HCT116 (cell line): ENCODE data around the gene ITGB6. TPM values are rescaled to one million over a fixed set of nuclear protein-coding genes. Genes with fewer than 3 reads are reported as not detected.

Experiments used
- ATAC-seq: fragments of 200-7000 bp; cut with Tn5 transposase; 2 replicates; pipeline ENCODE4 v1.9.1; 2020; ENCODE audit warnings: mild to moderate bottlenecking, moderate library complexity
- BruUV-seq: library from RNA; stranded (reverse); fragments of 400-500 nt; replicated peaks from 2 replicates; lab custom pipeline; 2021; lab: Mats Ljungman, UMichigan
- CTCF ChIA-PET: fragments of 300-600 bp; sonication (Branson Sonifier 250); formaldehyde crosslinking; loops from one replicate; lab custom pipeline; 2021; ENCODE audit warnings: antibody characterized with exemption; lab: Charles Lee
- POLR2A ChIA-PET: fragments of 300-600, 350-600 bp; sonication (Branson Sonifier 250); formaldehyde crosslinking; loops from one replicate; lab custom pipeline; 2021; ENCODE audit warnings: antibody characterized with exemption; lab: Charles Lee
- RAD21 ChIA-PET, 2 experiments: fragments of 300-600 bp; sonication (Branson Sonifier 250); formaldehyde crosslinking; loops; one replicate each; lab custom pipeline; 2023; ENCODE audit warnings: low total read pairs in 2 of 2; ENCODE audit not compliant: uncharacterized antibody in 2 of 2, unreplicated experiment in 2 of 2, low non-redundant PET in 1 of 2; lab: Charles Lee
- DNase-seq: peaks from one replicate; pipeline ENCODE4 v3.0.0-alpha.2; 2010; ENCODE audit warnings: low read depth, low spot score
- H2AFZ ChIP-seq: fragments of 200-600 bp; shearing (Covaris generic), sonication (generic); 2 replicates; pipeline ENCODE4 v1.6.1; 2017; ENCODE audit warnings: low read depth, mixed run types, mixed read lengths, antibody characterized with exemption, low read length; ENCODE audit not compliant: poor library complexity, severe bottlenecking
- H3K27ac ChIP-seq: 2 replicates; pipeline ENCODE4 v1.5.1; 2012; ENCODE audit warnings: low read depth, low read length
- H3K27me3 ChIP-seq: fragments of 200-600 bp; sonication (generic); 2 replicates; pipeline ENCODE4 v1.6.1; 2016; ENCODE audit warnings: mixed run types, low read length, mixed read lengths; ENCODE audit not compliant: insufficient read depth
- H3K36me3 ChIP-seq, 2 experiments: fragments of 200-500 bp in 1 of 2; fragments of 200-600 bp in 1 of 2; sonication (Bioruptor generic) in 1 of 2; sonication (generic) in 1 of 2; 2 replicates each; pipeline versions ENCODE4 v1.5.1 to v1.6.1; 2014 to 2016; ENCODE audit warnings: low read length in 2 of 2, inconsistent platforms in 1 of 2, mixed read lengths in 1 of 2, mixed run types in 1 of 2; ENCODE audit not compliant: insufficient read depth in 2 of 2, control insufficient read depth in 1 of 2
- H3K4me1 ChIP-seq, 2 experiments: fragments of 200-600 bp in 1 of 2; sonication (generic) in 1 of 2; 2 replicates each; pipeline versions ENCODE4 v1.5.1 to v1.6.1; 2012 to 2017; ENCODE audit warnings: low read length in 2 of 2, inconsistent platforms in 1 of 2, mild to moderate bottlenecking in 1 of 2, mixed read lengths in 1 of 2, mixed run types in 1 of 2, moderate library complexity in 1 of 2; ENCODE audit not compliant: insufficient read depth in 2 of 2, control insufficient read depth in 1 of 2
- H3K4me2 ChIP-seq: fragments of 200-600 bp; sonication (generic); 2 replicates; pipeline ENCODE4 v1.6.1; 2017; ENCODE audit warnings: mixed run types, low read length, mixed read lengths
- H3K4me3 ChIP-seq, 2 experiments: fragments of 200-600 bp in 1 of 2; sonication (generic) in 1 of 2; replicated peaks in 1 of 2; 2 replicates each; pipeline ENCODE4 v1.5.1; 2011 to 2016; ENCODE audit warnings: low read length in 2 of 2, control low read depth in 1 of 2, low read depth in 1 of 2, mild to moderate bottlenecking in 1 of 2, mixed read lengths in 1 of 2, mixed run types in 1 of 2
- H3K79me2 ChIP-seq: fragments of 200-600 bp; sonication (generic); 2 replicates; pipeline ENCODE4 v1.6.1; 2017; ENCODE audit warnings: mild to moderate bottlenecking, mixed run types, low read length, moderate library complexity, mixed read lengths; ENCODE audit not compliant: insufficient read depth
- H3K9ac ChIP-seq: fragments of 200-600 bp; sonication (generic); 2 replicates; pipeline ENCODE4 v1.6.1; 2016; ENCODE audit warnings: low read length, mixed read lengths
- H3K9me2 ChIP-seq: fragments of 200-600 bp; sonication (generic), shearing (Covaris generic); 2 replicates; pipeline ENCODE4 v1.6.1; 2017; ENCODE audit warnings: mixed run types, mild to moderate bottlenecking, moderate library complexity; ENCODE audit not compliant: insufficient read depth
- H3K9me3 ChIP-seq, 2 experiments: fragments of 200-500 bp in 1 of 2; fragments of 200-600 bp in 1 of 2; sonication (Bioruptor generic) in 1 of 2; sonication (generic) in 1 of 2; 2 replicates each; pipeline ENCODE4 v1.6.1; 2014 to 2017; ENCODE audit warnings: low read length in 2 of 2, mixed read lengths in 2 of 2, inconsistent platforms in 1 of 2, low read depth in 1 of 2, mild to moderate bottlenecking in 1 of 2, mixed run types in 1 of 2, moderate library complexity in 1 of 2; ENCODE audit not compliant: control insufficient read depth in 1 of 2, insufficient read depth in 1 of 2
- H4K20me1 ChIP-seq: fragments of 200-600 bp; sonication (generic), shearing (Covaris generic); 2 replicates; pipeline ENCODE4 v1.6.1; 2017; ENCODE audit warnings: mixed run types, mild to moderate bottlenecking, moderate library complexity; ENCODE audit not compliant: insufficient read depth
- CBX3 ChIP-seq: IDR thresholded peaks from 2 replicates; pipeline ENCODE4 v1.6.1; 2012; ENCODE audit warnings: low read depth
- FOSL1 ChIP-seq: IDR thresholded peaks from 2 replicates; pipeline ENCODE4 v1.6.1; 2012; ENCODE audit warnings: low read depth
- JUND ChIP-seq: IDR thresholded peaks from 2 replicates; pipeline ENCODE4 v1.6.1; 2012
- POLR2A ChIP-seq: IDR thresholded peaks from 2 replicates; pipeline ENCODE4 v1.7.0; 2011; ENCODE audit warnings: borderline replicate concordance; ENCODE audit not compliant: insufficient read depth, insufficient read length; ENCODE audit errors: extremely low read depth
- POLR2AphosphoS5 ChIP-seq: IDR thresholded peaks from 2 replicates; pipeline ENCODE4 v1.6.1; 2011; ENCODE audit warnings: mild to moderate bottlenecking, low read depth, low read length, moderate library complexity
- SRF ChIP-seq: IDR thresholded peaks from 2 replicates; pipeline ENCODE4 v1.6.1; 2012; ENCODE audit warnings: low read depth
- TCF7L2 ChIP-seq: IDR thresholded peaks from 2 replicates; pipeline ENCODE4 v1.7.0; 2011; ENCODE audit warnings: borderline replicate concordance, inconsistent platforms; ENCODE audit not compliant: insufficient read depth, insufficient read length; ENCODE audit errors: extremely low read depth
- YY1 ChIP-seq: IDR thresholded peaks from 2 replicates; pipeline ENCODE4 v1.6.1; 2011; ENCODE audit warnings: low read length, low read depth, moderate library complexity, mild to moderate bottlenecking; ENCODE audit not compliant: insufficient replicate concordance; ENCODE audit errors: extremely low read depth
- intact Hi-C: fragments of 100-400 bp; cut with micrococcal nuclease; formaldehyde crosslinking; loops from 2 replicates; pipeline ENCODE4 v1.10.0; 2022
- total RNA-seq: library from RNA; stranded (reverse); gene quantifications from one replicate; pipeline ENCODE4 v1.2.1, GENCODE V29; 2021; ENCODE audit not compliant: unreplicated experiment
- TF ChIP-seq, protein P1 (sequence below): IDR thresholded peaks from 2 replicates; pipeline ENCODE4 v1.6.1; 2012; ENCODE audit warnings: low read depth

Gene ITGB6
- total RNA-seq, 1 experiment from 2014 or later = 0.12 TPM

- Histone ChIP-seq H4K20me1 (no peaks in the 10 kb centered on the region), H3K79me2 (no peaks in the 10 kb centered on the region), H3K27me3 (no peaks in the 10 kb centered on the region), H3K9me3 (no peaks in the 10 kb centered on the region), H3K9me2 (no peaks in the 10 kb centered on the region), H3K4me3 (peak overlapping the region in 1 of 2 experiments; percentile 9; a peak in 1 of 4 replicates), H3K36me3 (no peaks in the 10 kb centered on the region), H3K4me1 (peaks cover 14 to 37% of the 10 kb centered on the region in 2 experiments), H3K9ac (0 out of 2 replicates have a peak overlapping the region, but pooled peaks have one; percentile 9), H2AFZ (peak overlapping the region; percentile 24), H3K27ac (no peak overlapping the region), H3K4me2 (peak overlapping the region; percentile 69)
- peak; percentile 89 for ATAC-seq
- TF ChIP-seq POLR2A (no peak), YY1 (peak; percentile 7), SRF (no peak), TCF7L2 (peak; percentile 12), POLR2AphosphoS5 (no peak; the same call in 1 of the 2 replicates), CBX3 (no peak), JUND (peak; percentile 53; the same call in 1 of the 2 replicates), FOSL1 (peak; percentile 62)
- TF ChIP-seq, protein P1, sequence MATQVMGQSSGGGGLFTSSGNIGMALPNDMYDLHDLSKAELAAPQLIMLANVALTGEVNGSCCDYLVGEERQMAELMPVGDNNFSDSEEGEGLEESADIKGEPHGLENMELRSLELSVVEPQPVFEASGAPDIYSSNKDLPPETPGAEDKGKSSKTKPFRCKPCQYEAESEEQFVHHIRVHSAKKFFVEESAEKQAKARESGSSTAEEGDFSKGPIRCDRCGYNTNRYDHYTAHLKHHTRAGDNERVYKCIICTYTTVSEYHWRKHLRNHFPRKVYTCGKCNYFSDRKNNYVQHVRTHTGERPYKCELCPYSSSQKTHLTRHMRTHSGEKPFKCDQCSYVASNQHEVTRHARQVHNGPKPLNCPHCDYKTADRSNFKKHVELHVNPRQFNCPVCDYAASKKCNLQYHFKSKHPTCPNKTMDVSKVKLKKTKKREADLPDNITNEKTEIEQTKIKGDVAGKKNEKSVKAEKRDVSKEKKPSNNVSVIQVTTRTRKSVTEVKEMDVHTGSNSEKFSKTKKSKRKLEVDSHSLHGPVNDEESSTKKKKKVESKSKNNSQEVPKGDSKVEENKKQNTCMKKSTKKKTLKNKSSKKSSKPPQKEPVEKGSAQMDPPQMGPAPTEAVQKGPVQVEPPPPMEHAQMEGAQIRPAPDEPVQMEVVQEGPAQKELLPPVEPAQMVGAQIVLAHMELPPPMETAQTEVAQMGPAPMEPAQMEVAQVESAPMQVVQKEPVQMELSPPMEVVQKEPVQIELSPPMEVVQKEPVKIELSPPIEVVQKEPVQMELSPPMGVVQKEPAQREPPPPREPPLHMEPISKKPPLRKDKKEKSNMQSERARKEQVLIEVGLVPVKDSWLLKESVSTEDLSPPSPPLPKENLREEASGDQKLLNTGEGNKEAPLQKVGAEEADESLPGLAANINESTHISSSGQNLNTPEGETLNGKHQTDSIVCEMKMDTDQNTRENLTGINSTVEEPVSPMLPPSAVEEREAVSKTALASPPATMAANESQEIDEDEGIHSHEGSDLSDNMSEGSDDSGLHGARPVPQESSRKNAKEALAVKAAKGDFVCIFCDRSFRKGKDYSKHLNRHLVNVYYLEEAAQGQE = no peak
- intact Hi-C loops = loop anchor here (5.0 kb wide), 1 partner anchor 908 kb away; no protein-coding TSS in a partner anchor
- RAD21 ChIA-PET = no interaction called here
- POLR2A ChIA-PET = interaction anchor here (0.6 to 1.1 kb wide), 2 partner anchors 10 to 27 kb away, joined by 3 read pairs; no protein-coding TSS in a partner anchor
- no TSS peak for BruUV-seq
- no peak for DNase-seq
- CTCF ChIA-PET = interaction anchor here (0.8 kb wide), 1 partner anchor 11 kb away, joined by 3 read pairs; no protein-coding TSS in a partner anchor
Measured at GRCh38 chr2:160214461-160215445, 14.7 kb upstream of the ITGB6 start.
